ENCODE results near the gene TNFSF11. TPM values are rescaled to one million over a fixed set of nuclear protein-coding genes. Genes with fewer than 3 reads are reported as not detected.

TNFSF11 gene
- total and polyA plus RNA-seq, 4 donors = 0.16 TPM; not detected in 3

GRCh38 chr13:42638101-42638500, 64.1 kb downstream of the TNFSF11 start:
- 73 to 81% methylated on average over 5 of the region's 5 CpGs for WGBS, 2 donors
- Histone ChIP-seq H3K27ac (ENCODE audit: low read depth in 1 of 2, low read length in 2 of 2) (no peak overlapping the region), H3K4me3 (ENCODE audit: low read length in 2 of 2) (no peak overlapping the region), H3K9me3 (ENCODE audit: control insufficient read depth, low read length) (no peaks in the 10 kb centered on the region), H3K36me3 (ENCODE audit: control insufficient read depth in 1 of 2, insufficient read depth in 2 of 2, low read length in 1 of 2) (no peaks in the 10 kb centered on the region), H3K4me1 (ENCODE audit: control insufficient read depth in 1 of 2, insufficient read depth in 2 of 2, low read length in 2 of 2) (no peaks in the 10 kb centered on the region), H3K27me3 (ENCODE audit: control insufficient read depth in 1 of 2, insufficient read depth in 2 of 2, low read length in 1 of 2) (no peaks in the 10 kb centered on the region)
- ATAC-seq (ENCODE audit: low FRiP score) = no peak
- DNase-seq = no peak
- intact Hi-C loops (cut with DNase I) = no loop called here

GRCh38 chr13:42638886-42639285, 64.9 kb downstream of the TNFSF11 start:
- Histone ChIP-seq H3K27me3 (ENCODE audit: control insufficient read depth in 1 of 2, insufficient read depth in 2 of 2, low read length in 1 of 2) (no peaks in the 10 kb centered on the region), H3K9me3 (ENCODE audit: control insufficient read depth, low read length) (no peaks in the 10 kb centered on the region), H3K27ac (ENCODE audit: low read depth in 1 of 2, low read length in 2 of 2) (no peak overlapping the region), H3K4me1 (ENCODE audit: control insufficient read depth in 1 of 2, insufficient read depth in 2 of 2, low read length in 2 of 2) (no peaks in the 10 kb centered on the region), H3K4me3 (ENCODE audit: low read length in 2 of 2) (no peak overlapping the region), H3K36me3 (ENCODE audit: control insufficient read depth in 1 of 2, insufficient read depth in 2 of 2, low read length in 1 of 2) (no peaks in the 10 kb centered on the region)
- DNase-seq = no peak
- ATAC-seq (ENCODE audit: low FRiP score) = no peak
- 66 to 87% methylated on average over 1 of the region's 1 CpG for WGBS, 2 donors
- intact Hi-C loops (cut with DNase I) = no loop called here

GRCh38 chr13:42643076-42643475, 69.1 kb downstream of the TNFSF11 start:
- 91 to 95% methylated on average over 14 of the region's 14 CpGs for WGBS, 2 donors
- H3K27me3 ChIP-seq (ENCODE audit: control insufficient read depth in 1 of 2, insufficient read depth in 2 of 2, low read length in 1 of 2) = no peaks in the 10 kb centered on the region
- H3K4me1 ChIP-seq (ENCODE audit: control insufficient read depth in 1 of 2, insufficient read depth in 2 of 2, low read length in 2 of 2) = no peaks in the 10 kb centered on the region
- DNase-seq = no peak
- no peak overlapping the region for H3K4me3 ChIP-seq (ENCODE audit: low read length in 2 of 2)
- H3K36me3 ChIP-seq (ENCODE audit: control insufficient read depth in 1 of 2, insufficient read depth in 2 of 2, low read length in 1 of 2) = no peaks in the 10 kb centered on the region
- H3K9me3 ChIP-seq (ENCODE audit: control insufficient read depth, low read length) = no peaks in the 10 kb centered on the region
- intact Hi-C loops (cut with DNase I) = no loop called here
- ATAC-seq (ENCODE audit: low FRiP score) = no peak
- no peak overlapping the region for H3K27ac ChIP-seq (ENCODE audit: low read depth in 1 of 2, low read length in 2 of 2)

- Histone ChIP-seq H3K27ac (ENCODE audit: low read depth in 1 of 2, low read length in 2 of 2) (no peak overlapping the region), H3K4me3 (ENCODE audit: low read length in 2 of 2) (no peak overlapping the region), H3K27me3 (ENCODE audit: control insufficient read depth in 1 of 2, insufficient read depth in 2 of 2, low read length in 1 of 2) (no peaks in the 10 kb centered on the region), H3K9me3 (ENCODE audit: control insufficient read depth, low read length) (no peaks in the 10 kb centered on the region), H3K36me3 (ENCODE audit: control insufficient read depth in 1 of 2, insufficient read depth in 2 of 2, low read length in 1 of 2) (no peaks in the 10 kb centered on the region), H3K4me1 (ENCODE audit: control insufficient read depth in 1 of 2, insufficient read depth in 2 of 2, low read length in 2 of 2) (no peaks in the 10 kb centered on the region)
- intact Hi-C loops (cut with DNase I) = no loop called here
- WGBS, 2 donors = 93 to 97% methylated on average over 3 of the region's 3 CpGs
- DNase-seq (no peak), ATAC-seq (ENCODE audit: low FRiP score) (no peak)
Measured at GRCh38 chr13:42644841-42645240, 70.9 kb downstream of the TNFSF11 start.

GRCh38 chr13:42645717-42646116, 71.8 kb downstream of the TNFSF11 start:
- intact Hi-C loops (cut with DNase I) = no loop called here
- ATAC-seq (ENCODE audit: low FRiP score) (no peak), DNase-seq (no peak)
- no peaks in the 10 kb centered on the region for H3K4me1 ChIP-seq (ENCODE audit: control insufficient read depth in 1 of 2, insufficient read depth in 2 of 2, low read length in 2 of 2)
- H3K27me3 ChIP-seq (ENCODE audit: control insufficient read depth in 1 of 2, insufficient read depth in 2 of 2, low read length in 1 of 2) = no peaks in the 10 kb centered on the region
- 92 to 100% methylated on average over 1 of the region's 1 CpG for WGBS, 2 donors
- H3K4me3 ChIP-seq (ENCODE audit: low read length in 2 of 2) = no peak overlapping the region
- no peaks in the 10 kb centered on the region for H3K9me3 ChIP-seq (ENCODE audit: control insufficient read depth, low read length)
- no peak overlapping the region for H3K27ac ChIP-seq (ENCODE audit: low read depth in 1 of 2, low read length in 2 of 2)
- no peaks in the 10 kb centered on the region for H3K36me3 ChIP-seq (ENCODE audit: control insufficient read depth in 1 of 2, insufficient read depth in 2 of 2, low read length in 1 of 2)

GRCh38 chr13:42649141-42649540, 75.2 kb downstream of the TNFSF11 start:
- Histone ChIP-seq H3K27ac (ENCODE audit: low read depth in 1 of 2, low read length in 2 of 2) (no peak overlapping the region), H3K27me3 (ENCODE audit: control insufficient read depth in 1 of 2, insufficient read depth in 2 of 2, low read length in 1 of 2) (no peaks in the 10 kb centered on the region), H3K36me3 (ENCODE audit: control insufficient read depth in 1 of 2, insufficient read depth in 2 of 2, low read length in 1 of 2) (no peaks in the 10 kb centered on the region), H3K9me3 (ENCODE audit: control insufficient read depth, low read length) (no peaks in the 10 kb centered on the region), H3K4me3 (ENCODE audit: low read length in 2 of 2) (no peak overlapping the region), H3K4me1 (ENCODE audit: control insufficient read depth in 1 of 2, insufficient read depth in 2 of 2, low read length in 2 of 2) (no peaks in the 10 kb centered on the region)
- DNase-seq = no peak
- ATAC-seq (ENCODE audit: low FRiP score) = no peak
- intact Hi-C loops (cut with DNase I) = no loop called here

- no peaks in the 10 kb centered on the region for H3K27me3 ChIP-seq (ENCODE audit: control insufficient read depth in 1 of 2, insufficient read depth in 2 of 2, low read length in 1 of 2)
- no peak overlapping the region for H3K27ac ChIP-seq (ENCODE audit: low read depth in 1 of 2, low read length in 2 of 2)
- no peaks in the 10 kb centered on the region for H3K4me1 ChIP-seq (ENCODE audit: control insufficient read depth in 1 of 2, insufficient read depth in 2 of 2, low read length in 2 of 2)
- DNase-seq (no peak), ATAC-seq (ENCODE audit: low FRiP score) (no peak)
- no peaks in the 10 kb centered on the region for H3K36me3 ChIP-seq (ENCODE audit: control insufficient read depth in 1 of 2, insufficient read depth in 2 of 2, low read length in 1 of 2)
- intact Hi-C loops (cut with DNase I) = no loop called here
- no peak overlapping the region for H3K4me3 ChIP-seq (ENCODE audit: low read length in 2 of 2)
- H3K9me3 ChIP-seq (ENCODE audit: control insufficient read depth, low read length) = no peaks in the 10 kb centered on the region
- 95 to 100% methylated on average over 1 of the region's 1 CpG for WGBS, 2 donors
Measured at GRCh38 chr13:42649831-42650230, 75.9 kb downstream of the TNFSF11 start.

- no peaks in the 10 kb centered on the region for H3K27me3 ChIP-seq (ENCODE audit: control insufficient read depth in 1 of 2, insufficient read depth in 2 of 2, low read length in 1 of 2)
- no peaks in the 10 kb centered on the region for H3K36me3 ChIP-seq (ENCODE audit: control insufficient read depth in 1 of 2, insufficient read depth in 2 of 2, low read length in 1 of 2)
- no peak overlapping the region for H3K27ac ChIP-seq (ENCODE audit: low read depth in 1 of 2, low read length in 2 of 2)
- DNase-seq = no peak
- intact Hi-C loops (cut with DNase I) = no loop called here
- 34 to 47% methylated on average over 3 of the region's 3 CpGs for WGBS, 2 donors
- H3K4me3 ChIP-seq (ENCODE audit: low read length in 2 of 2) = no peak overlapping the region
- ATAC-seq (ENCODE audit: low FRiP score) = no peak
- no peaks in the 10 kb centered on the region for H3K9me3 ChIP-seq (ENCODE audit: control insufficient read depth, low read length)
- no peaks in the 10 kb centered on the region for H3K4me1 ChIP-seq (ENCODE audit: control insufficient read depth in 1 of 2, insufficient read depth in 2 of 2, low read length in 2 of 2)
Measured at GRCh38 chr13:42650506-42650905, 76.6 kb downstream of the TNFSF11 start.

- no peak overlapping the region for H3K27ac ChIP-seq (ENCODE audit: low read depth in 1 of 2, low read length in 2 of 2)
- H3K27me3 ChIP-seq (ENCODE audit: control insufficient read depth in 1 of 2, insufficient read depth in 2 of 2, low read length in 1 of 2) = no peaks in the 10 kb centered on the region
- H3K4me1 ChIP-seq (ENCODE audit: control insufficient read depth in 1 of 2, insufficient read depth in 2 of 2, low read length in 2 of 2) = no peaks in the 10 kb centered on the region
- H3K36me3 ChIP-seq (ENCODE audit: control insufficient read depth in 1 of 2, insufficient read depth in 2 of 2, low read length in 1 of 2) = no peaks in the 10 kb centered on the region
- intact Hi-C loops (cut with DNase I) = no loop called here
- WGBS, 2 donors = 87 to 88% methylated on average over 6 of the region's 6 CpGs
- ATAC-seq (ENCODE audit: low FRiP score) (no peak), DNase-seq (no peak)
- no peak overlapping the region for H3K4me3 ChIP-seq (ENCODE audit: low read length in 2 of 2)
- no peaks in the 10 kb centered on the region for H3K9me3 ChIP-seq (ENCODE audit: control insufficient read depth, low read length)
Measured at GRCh38 chr13:42651936-42652641, 78.1 kb downstream of the TNFSF11 start.

Data from aorta (tissue), 5 donors.